ENCODE data around the gene EMP2. TPM values are rescaled to one million over a fixed set of nuclear protein-coding genes. Genes with fewer than 3 reads are reported as not detected.

EMP2 gene
- total and polyA plus RNA-seq, 8 donors: 58.2 to 487 (median 67.6) TPM

GRCh38 chr16:10600782-10601443 lies 20.5 kb upstream of the EMP2 start:
- ATAC-seq (peak; percentile 52), DNase-seq (no peak)
- intact Hi-C loops (cut with DNase I): no loop called here
- no peaks in the 10 kb centered on the region for H3K9me3 ChIP-seq
- peaks cover 22 to 36% of the 10 kb centered on the region in 2 donors for H3K4me1 ChIP-seq
- TF ChIP-seq CTCF (IDR thresholded peaks at IDR 0.05): no peak
- no peaks in the 10 kb centered on the region for H3K27me3 ChIP-seq
- H3K36me3 ChIP-seq: no peaks in the 10 kb centered on the region
- no peak overlapping the region for H3K4me3 ChIP-seq
- peak overlapping the region; percentile 50 to 57 for H3K27ac ChIP-seq

DNA sequence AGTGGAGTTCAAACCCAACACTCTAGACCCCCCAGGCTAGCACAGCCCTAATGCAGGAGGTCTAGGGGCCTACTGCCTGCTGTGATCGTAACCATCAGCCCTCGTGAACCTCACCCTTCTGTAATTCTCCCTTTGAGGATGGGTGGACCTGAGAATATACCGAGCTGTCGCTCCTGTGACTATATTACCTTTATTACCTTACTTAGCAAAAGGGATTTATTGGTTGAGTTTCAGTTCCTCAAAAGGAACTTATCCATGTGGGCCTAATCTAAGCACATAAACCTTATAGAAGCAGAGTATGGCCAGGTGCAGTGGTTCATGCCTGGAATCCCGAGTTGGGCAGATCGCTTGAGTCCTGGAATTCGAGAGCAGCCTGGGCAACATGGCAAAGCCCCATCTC lies 19.2 kb upstream of the EMP2 start:
- DNase-seq (no peak), ATAC-seq (no peak)
- intact Hi-C loops (cut with DNase I): no loop called here
- H3K4me1 ChIP-seq: peaks cover 22 to 38% of the 10 kb centered on the region in 2 donors
- H3K4me3 ChIP-seq: no peak overlapping the region
- no peaks in the 10 kb centered on the region for H3K27me3 ChIP-seq
- TF ChIP-seq CTCF (IDR thresholded peaks at IDR 0.05): no peak
- no peak overlapping the region for H3K27ac ChIP-seq
- no peaks in the 10 kb centered on the region for H3K9me3 ChIP-seq
- H3K36me3 ChIP-seq: no peaks in the 10 kb centered on the region

GRCh38 chr16:10598157-10598556 lies 17.8 kb upstream of the EMP2 start:
- no peak for DNase-seq
- Histone ChIP-seq H3K9me3 (no peaks in the 10 kb centered on the region), H3K4me1 (peaks cover 24 to 43% of the 10 kb centered on the region in 2 donors), H3K27ac (peak overlapping the region; percentile 33 to 46), H3K4me3 (no peak overlapping the region), H3K36me3 (no peaks in the 10 kb centered on the region), H3K27me3 (no peaks in the 10 kb centered on the region)
- intact Hi-C loops (cut with DNase I): no loop called here
- peak; percentile 0 for ATAC-seq
- TF ChIP-seq CTCF (IDR thresholded peaks at IDR 0.05): no peak

- Histone ChIP-seq H3K9me3 (no peaks in the 10 kb centered on the region), H3K4me1 (peaks cover 24 to 43% of the 10 kb centered on the region in 2 donors), H3K27me3 (no peaks in the 10 kb centered on the region), H3K36me3 (no peaks in the 10 kb centered on the region), H3K27ac (no peak overlapping the region), H3K4me3 (no peak overlapping the region)
- no peak for ATAC-seq
- no peak for DNase-seq
- TF ChIP-seq CTCF (IDR thresholded peaks at IDR 0.05): no peak
- intact Hi-C loops (cut with DNase I): no loop called here
These were observed 16.8 kb upstream of the EMP2 start for GRCh38 chr16:10597187-10597601.

GRCh38 chr16:10594312-10594950 lies 14.0 kb upstream of the EMP2 start:
- H3K9me3 ChIP-seq: no peaks in the 10 kb centered on the region
- peaks cover 7 to 24% of the 10 kb centered on the region in 2 donors for H3K4me1 ChIP-seq
- DNase-seq (peak in 3 of 4 donors; percentile 29 to 84 (median 73)), ATAC-seq (peak; percentile 84)
- no peak overlapping the region for H3K4me3 ChIP-seq
- no peak overlapping the region for H3K27ac ChIP-seq
- H3K36me3 ChIP-seq: no peaks in the 10 kb centered on the region
- H3K27me3 ChIP-seq: no peaks in the 10 kb centered on the region
- no peak for TF ChIP-seq CTCF (IDR thresholded peaks at IDR 0.05)
- intact Hi-C loops (cut with DNase I): no loop called here
